Endothelial cell of umbilical vein (primary cell): ENCODE results near the gene ZC3H12C. TPM values are rescaled to one million over a fixed set of nuclear protein-coding genes. Genes with fewer than 3 reads are reported as not detected.
A peak's percentile ranks its signal among the peaks of the same experiment; 100 is the strongest.

Experiments used
- Bru-seq: library from RNA; stranded (reverse); fragments of 400-500 nt; gene quantifications from one replicate; lab custom pipeline; 2021; lab: Mats Ljungman, UMichigan
- BruChase-seq, 2 experiments: library from RNA; stranded (reverse); fragments of 400-500 nt; gene quantifications; one replicate each; lab custom pipeline; 2021; lab: Mats Ljungman, UMichigan
- BruUV-seq: library from RNA; stranded (reverse); fragments of 400-500 nt; replicated peaks from 2 replicates; lab custom pipeline; 2021; lab: Mats Ljungman, UMichigan
- CTCF ChIA-PET: fragments of 300-600, 350-600 bp; sonication (Branson Sonifier 250); formaldehyde crosslinking; loops from one replicate; lab custom pipeline; 2021; ENCODE audit warnings: antibody characterized with exemption, inconsistent platforms; lab: Charles Lee
- POLR2A ChIA-PET: fragments of 300-600, 350-600 bp; sonication (Branson Sonifier 250); formaldehyde crosslinking; loops from one replicate; lab custom pipeline; 2021; ENCODE audit warnings: antibody characterized with exemption, inconsistent platforms; lab: Charles Lee
- DNase-seq: peaks from one replicate; pipeline ENCODE4 v3.0.0-alpha.2; 2011; ENCODE audit warnings: low read depth, low spot score
- FAIRE-seq: peaks from 2 replicates; lab custom pipeline; 2011; peaks lifted over from hg19 to GRCh38; lab: Jason Lieb, UNC
- H2AFZ ChIP-seq: 2 replicates; pipeline ENCODE4 v1.6.0; 2012; ENCODE audit warnings: low read depth, low read length, control low read depth, inconsistent platforms
- H3K27ac ChIP-seq: 2 replicates; pipeline ENCODE4 v1.5.1; 2011; ENCODE audit warnings: low read depth, mild to moderate bottlenecking, control low read depth, low read length, moderate library complexity; ENCODE audit not compliant: insufficient read depth
- H3K27me3 ChIP-seq, 2 experiments: 2 replicates each; pipeline versions ENCODE4 v1.6.0 to v1.6.1; 2011; ENCODE audit warnings: low read length in 2 of 2, mixed read lengths in 1 of 2; ENCODE audit not compliant: control insufficient read depth in 2 of 2, insufficient read depth in 2 of 2
- H3K36me3 ChIP-seq, 2 experiments: 2 replicates in 1 of 2; 3 replicates in 1 of 2; pipeline ENCODE4 v1.5.1; 2011; ENCODE audit warnings: low read length in 2 of 2, mild to moderate bottlenecking in 1 of 2, moderate library complexity in 1 of 2; ENCODE audit not compliant: control insufficient read depth in 2 of 2, insufficient read depth in 2 of 2; ENCODE audit errors: extremely low read depth in 1 of 2
- H3K4me1 ChIP-seq: 3 replicates; pipeline ENCODE4 v1.5.1; 2011; ENCODE audit warnings: mild to moderate bottlenecking, low read length; ENCODE audit not compliant: control insufficient read depth, insufficient read depth; ENCODE audit errors: extremely low read depth
- H3K4me2 ChIP-seq: 2 replicates; pipeline ENCODE4 v1.6.1; 2011; ENCODE audit warnings: low read length, control low read depth, mixed read lengths; ENCODE audit not compliant: insufficient read depth
- H3K4me3 ChIP-seq, 3 experiments: fragments of 200-600 bp in 1 of 3; sonication (generic), shearing (Covaris generic) in 1 of 3; replicated peaks in 1 of 3; 2 replicates each; pipeline ENCODE4 v1.5.1; 2011 to 2016; ENCODE audit warnings: control low read depth in 3 of 3, low read length in 3 of 3, mild to moderate bottlenecking in 2 of 3, inconsistent platforms in 1 of 3, low read depth in 1 of 3, moderate library complexity in 1 of 3; ENCODE audit not compliant: insufficient read depth in 1 of 3
- H3K79me2 ChIP-seq: 2 replicates; pipeline ENCODE4 v1.6.0; 2012; ENCODE audit warnings: low read length, inconsistent platforms; ENCODE audit not compliant: control insufficient read depth, insufficient read depth
- H3K9ac ChIP-seq: replicated peaks from 2 replicates; pipeline ENCODE3; 2011; ENCODE audit warnings: low read length, control low read depth; ENCODE audit not compliant: insufficient read depth; ENCODE audit errors: extremely low read depth
- H3K9me1 ChIP-seq: replicated peaks from 3 replicates; pipeline ENCODE4 v1.6.0; 2011; ENCODE audit warnings: mild to moderate bottlenecking, low read length; ENCODE audit not compliant: control insufficient read depth, insufficient read depth; ENCODE audit errors: extremely low read depth
- H3K9me3 ChIP-seq: replicated peaks from 2 replicates; pipeline ENCODE4 v1.5.1; 2012; ENCODE audit warnings: low read length, inconsistent platforms; ENCODE audit not compliant: control insufficient read depth, insufficient read depth
- H4K20me1 ChIP-seq: replicated peaks from 2 replicates; pipeline ENCODE3; 2011; ENCODE audit warnings: mild to moderate bottlenecking, low read length; ENCODE audit not compliant: control insufficient read depth, insufficient read depth; ENCODE audit errors: extremely low read depth
- CTCF ChIP-seq, 2 donors: IDR thresholded peaks; 1 replicate in 1 of 2; 2 replicates in 1 of 2; pipeline ENCODE4 v1.5.1; 2011; ENCODE audit warnings: low read length in 2 of 2, mild to moderate bottlenecking in 2 of 2, moderate library complexity in 2 of 2, control low read depth in 1 of 2, inconsistent platforms in 1 of 2, low read depth in 1 of 2; ENCODE audit not compliant: insufficient read depth in 1 of 2; ENCODE audit errors: extremely low read depth in 1 of 2
- EZH2 ChIP-seq: IDR thresholded peaks from 2 replicates; pipeline ENCODE4 v1.6.1; 2012; ENCODE audit warnings: borderline replicate concordance, low read depth, mild to moderate bottlenecking, moderate library complexity, low read length, inconsistent platforms; ENCODE audit not compliant: severe bottlenecking
- FOS ChIP-seq: IDR thresholded peaks from 2 replicates; pipeline ENCODE4 v1.6.1; 2011; ENCODE audit warnings: mild to moderate bottlenecking, low read length, moderate library complexity, borderline replicate concordance; ENCODE audit not compliant: insufficient read depth
- GATA2 ChIP-seq: IDR thresholded peaks from 2 replicates; pipeline ENCODE4 v1.7.0; 2011; ENCODE audit warnings: low read depth, mild to moderate bottlenecking, moderate library complexity, mixed read lengths, low read length; ENCODE audit not compliant: insufficient read length, insufficient read depth
- JUN ChIP-seq: IDR thresholded peaks from 2 replicates; pipeline ENCODE4 v1.6.1; 2011; ENCODE audit warnings: borderline replicate concordance, low read depth; ENCODE audit not compliant: insufficient read length, insufficient read depth
- MAX ChIP-seq: IDR thresholded peaks from 2 replicates; pipeline ENCODE4 v1.6.1; 2011; ENCODE audit not compliant: insufficient read depth, insufficient read length
- MYC ChIP-seq: IDR thresholded peaks from one replicate; pipeline ENCODE4 v1.6.1; 2011; ENCODE audit warnings: mild to moderate bottlenecking, low read depth, low read length
- POLR2A ChIP-seq: IDR thresholded peaks from 2 replicates; pipeline ENCODE4 v1.6.1; 2012; ENCODE audit warnings: low read depth, mild to moderate bottlenecking, control low read depth, low read length
- POLR2AphosphoS5 ChIP-seq: IDR thresholded peaks from 2 replicates; pipeline ENCODE4 v1.6.1; 2012; ENCODE audit warnings: low read depth, mild to moderate bottlenecking, control low read depth, low read length, moderate library complexity; ENCODE audit not compliant: insufficient read depth
- dilution Hi-C: fragments of 300-500 bp; cut with MboI; formaldehyde crosslinking; loops from one replicate; pipeline ENCODE4 v1.15.0; 2019; ENCODE audit warnings: low sequenced_read_pairs; ENCODE audit not compliant: extremely low pct_ligation_motif_present
- intact Hi-C: fragments of 100-400 bp; cut with micrococcal nuclease; formaldehyde crosslinking; loops from one replicate; pipeline ENCODE4 v1.10.0; 2022
- long read RNA-seq: library from polyadenylated mRNA; stranded (forward); transcript quantifications from one replicate; pipeline ENCODE4 v2.0.0, GENCODE V29; 2021
- polyA minus RNA-seq, 3 experiments: library from RNA; depleted of rRNA, polyadenylated mRNA; stranded (reverse); fragments of >200 nt; gene quantifications; 1 replicate in 1 of 3; 2 replicates in 2 of 3; pipeline ENCODE4 v1.2.3, GENCODE V29; 2011
- polyA plus RNA-seq, 4 experiments: library from polyadenylated mRNA; depleted of rRNA in 3 of 4; stranded (reverse) in 3 of 4; unstranded in 1 of 4; fragments of >200 nt; gene quantifications; 2 replicates each; pipeline versions ENCODE4 v1.2.1 to v1.2.3, GENCODE V29; 2011 to 2012; ENCODE audit warnings: missing spikeins in 1 of 4
- total RNA-seq: library from RNA; stranded (reverse); gene quantifications from 2 replicates; pipeline ENCODE4 v1.2.3, GENCODE V29; 2021

Gene ZC3H12C
- total RNA-seq = 14.5 and 14.7 TPM in 2 replicates
- polyA plus RNA-seq = 5.2 and 5.5 TPM in 2 replicates
- 4.9 and 5.3 TPM in 2 replicates for polyA plus RNA-seq (2011; cell fraction: cytosol; rRNA removed)
- 16.2 and 16.9 TPM in 2 replicates for polyA plus RNA-seq (2011; cell fraction: nucleus; rRNA removed)
- 7.1 and 7.5 TPM in 2 replicates for polyA plus RNA-seq (2012)
- 15.4 and 18.4 TPM in 2 replicates for polyA minus RNA-seq
- polyA minus RNA-seq (2011; cell fraction: cytosol; rRNA and poly(A)+ RNA removed) = 9.8 TPM
- polyA minus RNA-seq (2011; cell fraction: nucleus; rRNA and poly(A)+ RNA removed) = 21.8 and 26.7 TPM in 2 replicates
- percentile 92 among the genes with signal in this experiment for Bru-seq, nascent RNA
- percentile 73 among the genes with signal in this experiment for BruChase-seq, experiment 1, labeled RNA remaining after a 6-hour chase
- BruChase-seq, experiment 2, labeled RNA remaining after a 2-hour chase = percentile 92 among the genes with signal in this experiment
- long read RNA-seq, partial matches to known transcripts = 1 of 4 reads
- long read RNA-seq, other reads (novel, unspliced or antisense) = 3 of 4 reads

- H3K9me3 ChIP-seq = no peaks in the 10 kb centered on the region
- peak within 1 kb of the TSS; percentile 89 for H3K9ac ChIP-seq
- peak within 1 kb of the TSS; percentile 81 for H3K27ac ChIP-seq
- dilution Hi-C loops = no loop called here
- intact Hi-C loops = loop anchor here (1.0 to 10.0 kb wide), 8 partner anchors 23 to 340 kb away; no protein-coding TSS in a partner anchor
- H3K27me3 ChIP-seq = peaks cover 2 to 3% of the 10 kb centered on the region in 2 experiments
- ChIA-PET CTCF (interaction anchor here (0.6 to 4.3 kb wide), 24 partner anchors 10 to 340 kb away, joined by 3 to 29 read pairs (median 4); no protein-coding TSS in a partner anchor), POLR2A (interaction anchor here (1.4 kb wide), 2 partner anchors 23 to 121 kb away, joined by 3 to 6 read pairs; no protein-coding TSS in a partner anchor)
- peak within 1 kb of the TSS; percentile 65 for H2AFZ ChIP-seq
- peaks cover 40% of the 10 kb centered on the region for H3K79me2 ChIP-seq
- peaks cover 10% of the 10 kb centered on the region for H4K20me1 ChIP-seq
- no peaks in the 10 kb centered on the region for H3K36me3 ChIP-seq
- peak; percentile 87 for FAIRE-seq
- DNase-seq = peak; percentile 89
- peaks cover 22% of the 10 kb centered on the region for H3K4me1 ChIP-seq
- no TSS peak for BruUV-seq
- peak within 1 kb of the TSS; percentile 93 for H3K4me2 ChIP-seq
- peak within 1 kb of the TSS; percentile 58 to 92 (median 88) for H3K4me3 ChIP-seq
- TF ChIP-seq POLR2AphosphoS5 = peak; percentile 33
- no peak for TF ChIP-seq GATA2
- no peak for TF ChIP-seq JUN
- TF ChIP-seq POLR2A = peak; percentile 32
- no peak for TF ChIP-seq EZH2
- TF ChIP-seq CTCF (IDR thresholded peaks at IDR 0.05; ENCODE audit: extremely low read depth in 1 of 2, insufficient read depth in 1 of 2, low read depth in 1 of 2, low read length in 2 of 2) = peak; percentile 54 to 60
- TF ChIP-seq MAX = peak; percentile 32
- no peak for TF ChIP-seq MYC
- no peak for TF ChIP-seq FOS
- no peaks in the 10 kb centered on the region for H3K9me1 ChIP-seq
Measured at GRCh38 chr11:110092515-110093406, at the start of gene ZC3H12C. ZC3H12C (plus strand) TSS chr11:110093392; CDS start chr11:110093412, 20 bp downstream.
